SIG-M5 (cell line): ENCODE data around the gene CA10.

ENCODE experiments used
- DNase-seq: peaks from one replicate; lab custom pipeline; 2025; lab: John Stamatoyannopoulos, UW

The CA10 gene

DNA sequence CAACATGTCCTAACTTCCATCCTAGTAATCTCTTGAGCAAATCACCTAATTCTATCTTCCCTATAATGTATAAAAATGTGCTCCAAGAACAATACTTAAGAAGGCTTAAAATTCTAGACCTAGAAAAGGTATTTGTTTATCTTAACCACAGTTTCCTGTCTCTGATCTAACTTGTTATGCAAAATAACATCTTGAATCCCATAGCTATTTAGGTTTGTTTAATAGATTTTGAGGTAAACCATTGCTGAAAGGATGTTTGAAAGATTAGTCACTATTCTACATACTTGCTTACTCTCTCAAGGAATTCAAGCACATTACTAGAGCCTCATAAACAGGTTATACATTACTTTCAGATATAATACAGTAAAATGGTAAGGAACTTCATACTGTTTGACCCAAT is 13.0 kb downstream of the CA10 start:
- no peak for DNase-seq

DNA sequence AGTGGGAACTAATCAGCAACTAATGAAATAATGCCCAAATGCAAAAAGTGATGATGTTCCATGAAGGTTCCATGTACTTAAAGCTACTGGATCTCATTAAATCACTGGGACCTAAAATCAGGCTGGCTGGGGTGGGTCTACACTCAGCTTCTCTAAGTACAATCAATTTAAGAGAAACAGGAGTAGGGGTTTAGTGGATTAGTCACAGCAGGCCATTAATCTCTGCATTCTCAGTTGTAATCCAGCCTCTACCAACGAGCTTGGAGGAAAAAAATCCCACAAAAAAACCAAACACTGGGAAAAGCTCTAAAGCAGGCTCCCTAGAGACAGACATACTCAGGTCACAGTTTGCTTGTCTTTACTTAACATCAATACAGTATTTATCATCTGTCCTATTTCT is 15.0 kb downstream of the CA10 start:
- no peak for DNase-seq

DNA sequence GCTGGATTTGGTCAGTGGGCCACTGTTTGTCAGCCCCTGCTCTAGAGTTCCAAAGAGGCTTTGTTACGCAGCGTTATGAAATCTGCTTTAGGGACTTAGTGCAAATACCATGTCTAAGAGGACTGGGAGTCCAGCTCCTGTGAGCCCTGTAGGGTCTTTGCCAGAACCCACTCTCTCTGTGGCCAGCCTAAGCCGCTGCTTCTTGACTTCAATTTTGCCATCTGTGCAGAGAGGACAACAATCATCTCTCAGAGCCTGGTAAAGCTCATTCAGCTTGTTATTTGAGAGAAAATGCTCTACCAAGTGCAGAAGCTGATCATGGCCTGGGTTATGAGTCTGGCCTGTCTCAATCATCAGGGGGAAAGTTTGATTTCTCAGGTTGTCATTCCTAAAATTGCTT is 17.9 kb downstream of the CA10 start:
- DNase-seq = no peak

DNA sequence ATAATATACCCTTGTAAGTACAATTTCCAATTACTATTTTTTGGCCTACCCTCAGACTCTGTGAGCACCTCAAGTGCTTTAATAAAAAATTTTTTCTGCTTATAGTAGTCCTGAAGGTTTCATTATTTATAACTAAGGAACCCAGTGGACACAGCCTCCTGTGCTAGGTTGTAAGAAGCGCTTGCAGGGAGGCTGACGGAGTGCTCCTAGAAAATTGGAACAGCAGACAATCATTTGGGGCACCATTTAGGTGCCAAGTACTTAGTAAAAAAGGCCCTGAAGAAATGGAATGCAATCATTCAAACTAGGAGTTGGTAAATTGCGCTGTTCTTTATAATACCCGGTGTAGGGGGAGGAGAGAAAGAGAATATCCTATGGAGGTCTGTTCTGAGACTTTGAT is 19.8 kb downstream of the CA10 start:
- no peak for DNase-seq

DNA sequence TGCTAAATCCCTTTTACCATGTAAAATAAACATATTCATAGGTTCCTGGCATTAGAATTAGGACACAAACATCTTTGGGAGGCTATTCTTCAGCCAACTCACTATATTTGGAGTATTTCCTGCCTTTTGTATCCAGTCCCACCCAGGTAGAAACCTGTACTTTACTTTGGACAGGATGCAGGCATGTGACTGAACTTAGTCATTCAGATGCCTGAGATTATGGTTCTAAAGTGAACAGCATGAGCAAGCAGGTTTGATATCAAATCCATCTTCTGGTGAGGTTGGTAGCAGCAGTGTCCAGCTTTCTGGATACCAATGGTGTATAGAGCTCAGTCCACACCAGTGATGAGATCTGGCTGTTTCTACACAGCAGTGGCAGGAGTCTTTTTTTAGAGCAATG is 20.2 kb downstream of the CA10 start:
- no peak for DNase-seq

DNA sequence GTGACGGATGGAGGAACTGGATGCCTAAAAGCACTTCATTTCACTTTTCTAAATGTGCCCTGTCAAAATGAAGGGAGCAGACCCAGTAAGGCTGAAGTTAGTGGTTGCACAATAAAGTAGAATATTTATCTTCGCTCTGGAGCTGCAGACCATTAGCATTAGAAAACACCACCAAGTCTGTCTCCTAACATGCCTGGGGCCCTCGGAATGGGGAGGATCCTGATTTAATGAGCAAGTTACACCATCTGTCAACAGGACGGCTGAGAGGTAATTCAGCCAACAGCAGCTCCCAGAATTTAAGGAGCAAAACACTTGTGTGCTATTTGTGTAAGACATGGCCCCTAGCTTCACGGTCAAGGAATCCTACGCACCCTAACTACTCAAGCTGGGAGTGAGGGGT is 22.3 kb downstream of the CA10 start:
- DNase-seq = no peak

DNA sequence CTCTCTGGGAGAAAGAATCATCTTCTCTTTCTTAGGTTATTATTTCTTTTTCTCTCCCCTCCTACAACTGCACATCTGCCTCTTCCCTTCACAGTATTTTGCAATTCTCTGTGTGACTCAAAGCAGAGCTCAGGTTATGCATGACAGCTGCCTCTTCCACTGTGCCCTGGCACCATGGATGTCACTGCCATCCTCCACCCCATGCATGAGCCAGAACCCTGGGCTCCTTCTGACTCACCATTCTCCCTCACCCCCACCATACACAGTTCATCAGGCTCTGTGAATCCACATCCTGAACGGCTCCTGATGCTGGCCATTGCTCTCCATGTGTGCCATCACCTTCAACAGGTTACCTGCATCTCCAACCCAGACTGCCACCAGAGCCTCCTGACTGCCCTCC is 23.9 kb downstream of the CA10 start:
- no peak for DNase-seq

DNA sequence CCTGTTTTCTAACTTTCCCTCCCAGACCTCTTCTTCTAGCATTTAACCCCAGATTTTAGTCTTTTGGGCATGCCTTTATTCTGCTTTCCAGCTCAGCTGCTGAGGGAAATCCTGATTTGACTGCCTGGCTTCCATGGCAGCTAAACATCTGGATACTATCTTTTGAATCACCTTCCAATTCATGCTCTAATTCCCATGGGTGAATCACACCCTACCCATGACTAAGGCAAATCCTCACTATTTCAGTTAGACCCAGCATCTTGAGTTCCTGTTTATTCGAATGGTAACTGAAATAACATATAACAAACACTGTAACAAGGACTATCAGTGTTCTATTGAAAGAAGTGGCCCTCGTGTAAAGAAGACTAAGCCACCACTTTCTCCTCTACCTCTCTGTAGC is 29.8 kb downstream of the CA10 start:
- no peak for DNase-seq

DNA sequence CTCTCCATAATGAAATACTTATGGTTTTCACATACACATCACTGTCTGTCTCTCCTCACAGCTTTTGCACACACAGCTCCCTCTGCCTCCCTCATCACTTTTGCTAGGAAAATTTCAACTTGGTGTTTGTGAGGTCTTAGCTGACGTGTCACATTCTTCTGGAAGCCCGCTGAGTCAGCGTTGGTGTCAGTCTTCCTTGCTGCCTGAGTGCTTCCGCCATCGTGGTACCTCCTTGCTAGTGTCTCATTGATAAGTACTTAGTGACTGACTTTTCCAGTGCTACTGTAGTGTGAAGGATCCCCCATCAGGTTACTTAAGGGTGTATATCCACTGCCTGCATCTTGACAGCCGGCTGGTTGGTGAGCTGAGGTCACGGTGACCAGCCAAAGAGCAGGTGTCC is 33.5 kb downstream of the CA10 start:
- no peak for DNase-seq

DNA sequence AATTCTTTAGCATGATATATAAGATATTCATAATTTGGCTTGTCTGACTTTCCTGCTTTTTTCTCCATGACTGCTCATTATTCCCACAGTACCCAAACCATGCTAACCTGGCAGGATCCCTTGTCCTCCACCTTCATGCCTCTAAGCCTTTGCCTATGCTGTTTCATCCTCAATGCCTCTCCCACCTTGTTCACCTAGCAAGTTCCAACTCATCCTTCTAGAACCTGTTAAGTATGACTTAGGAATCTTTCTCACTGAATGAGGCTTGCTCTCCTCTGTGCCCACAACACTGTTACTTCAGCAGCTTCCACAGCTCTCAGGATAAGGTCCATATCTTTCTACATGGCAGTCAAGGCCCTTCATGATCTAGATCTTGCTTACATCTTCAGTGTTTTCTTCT is 34.0 kb downstream of the CA10 start:
- DNase-seq = no peak

DNA sequence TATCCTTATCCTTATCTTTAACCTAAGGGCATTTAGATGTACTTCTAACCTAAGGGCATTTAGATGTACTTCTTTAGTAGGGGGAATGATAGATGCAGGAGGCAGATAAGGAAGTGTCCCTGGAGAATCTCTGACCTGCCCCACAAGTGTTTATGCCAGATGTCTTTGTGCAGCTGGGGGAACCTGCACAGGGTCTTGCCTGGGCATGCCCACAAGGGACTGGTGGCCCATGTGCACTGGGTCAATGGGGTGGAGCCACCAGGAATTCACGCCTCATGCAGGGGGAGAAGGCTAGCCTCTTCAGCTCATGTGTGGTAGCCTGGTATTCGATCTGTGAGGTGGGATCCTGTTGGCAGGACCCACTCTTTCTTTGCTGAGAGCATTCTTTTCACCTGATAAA is 38.0 kb downstream of the CA10 start:
- no peak for DNase-seq

DNA sequence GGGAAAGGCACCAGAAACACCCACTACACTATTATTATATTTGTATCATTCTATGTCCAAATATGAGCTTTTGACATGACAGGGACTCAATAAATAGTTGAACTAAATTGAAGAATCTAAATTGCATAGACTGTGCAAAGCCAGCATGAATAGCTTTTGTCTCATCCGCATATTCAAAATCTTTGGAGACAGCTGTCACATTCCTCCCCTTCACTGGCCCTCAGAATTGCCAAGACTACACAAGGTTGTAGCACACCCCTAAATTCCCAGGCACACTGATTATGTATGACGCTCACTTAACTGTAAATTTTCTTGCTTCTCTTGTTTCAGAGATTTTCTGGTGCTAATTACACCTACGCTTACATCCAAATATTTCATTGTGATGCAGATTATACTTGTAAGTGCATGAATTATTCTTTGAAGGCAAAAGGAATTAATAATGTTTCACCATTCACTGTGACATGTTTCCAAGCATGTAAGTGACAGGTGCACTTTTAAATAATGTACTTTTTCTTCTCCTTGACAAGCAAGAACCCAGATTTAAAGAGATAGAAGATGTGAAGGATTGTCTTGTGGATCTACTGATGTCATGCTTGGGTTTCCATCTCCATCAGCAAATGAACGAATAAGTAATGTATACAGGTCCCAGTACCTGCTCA is 47.5 kb downstream of the CA10 start:
- DNase-seq = no peak

DNA sequence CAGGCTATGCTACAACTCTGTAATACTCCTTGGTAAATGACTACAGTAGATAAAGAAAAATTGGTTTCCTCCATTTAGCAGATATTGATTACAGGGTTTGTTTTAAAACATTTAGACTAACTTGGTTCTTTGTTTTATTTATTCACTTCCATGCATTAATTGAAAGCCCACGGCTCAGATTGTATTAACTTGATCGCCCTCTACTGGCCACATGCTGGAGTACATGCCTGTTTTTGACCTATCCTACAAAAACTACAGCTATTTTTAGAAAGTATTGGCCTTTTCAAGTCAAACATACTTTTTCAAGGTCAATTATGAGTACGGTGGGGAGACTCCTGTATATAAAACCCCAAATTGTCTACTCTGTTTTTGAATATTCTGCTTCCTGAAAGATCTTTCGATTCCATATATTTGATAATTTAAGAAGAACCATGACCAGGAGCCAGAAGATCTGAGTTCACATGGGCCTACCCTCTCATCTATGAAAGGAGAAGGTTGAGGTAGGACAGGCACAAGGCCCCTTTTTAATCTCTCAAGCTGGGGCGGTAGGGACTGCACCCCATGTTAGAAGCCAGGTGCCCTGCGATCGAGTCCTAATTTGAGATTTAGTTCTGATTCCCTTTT is 51.8 kb downstream of the CA10 start:
- DNase-seq = no peak

DNA sequence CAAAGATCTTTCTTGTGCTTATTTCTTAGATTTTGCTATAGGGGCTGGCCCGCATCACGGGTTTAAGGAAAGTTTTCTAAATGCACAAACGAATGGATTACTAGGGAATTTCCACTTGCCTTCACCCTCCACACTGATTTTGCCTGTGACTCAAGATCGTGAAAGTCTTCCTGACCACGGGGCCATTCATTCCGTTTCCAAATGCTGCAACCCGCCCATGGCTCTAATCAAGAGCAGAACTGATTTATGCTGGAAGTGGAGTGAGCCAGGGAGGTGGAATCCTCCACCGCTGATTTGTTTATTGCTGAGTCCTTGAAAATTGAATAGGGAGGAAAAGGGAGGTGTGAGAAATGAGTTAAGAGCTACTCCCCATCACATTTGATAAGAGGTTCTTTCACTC is 52.4 kb downstream of the CA10 start:
- DNase-seq = no peak

DNA sequence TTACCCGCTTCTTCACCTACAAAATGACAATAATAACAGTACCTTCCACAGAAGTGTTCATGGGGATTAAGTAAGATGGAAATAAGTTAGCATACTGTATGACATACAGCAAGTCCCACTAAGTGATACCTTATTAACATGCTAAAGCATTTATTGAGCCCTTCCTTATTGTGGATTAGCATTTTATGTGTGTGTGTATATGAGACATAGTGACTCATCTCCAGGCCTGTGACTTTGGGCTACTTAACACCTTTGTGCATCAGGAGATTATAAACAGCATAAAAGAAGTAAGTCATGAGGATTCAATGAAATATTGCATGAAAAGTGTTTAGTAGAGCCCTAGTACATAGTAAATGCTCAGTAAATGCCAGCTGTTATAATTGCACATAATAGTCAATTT is 52.9 kb downstream of the CA10 start:
- DNase-seq = no peak

DNA sequence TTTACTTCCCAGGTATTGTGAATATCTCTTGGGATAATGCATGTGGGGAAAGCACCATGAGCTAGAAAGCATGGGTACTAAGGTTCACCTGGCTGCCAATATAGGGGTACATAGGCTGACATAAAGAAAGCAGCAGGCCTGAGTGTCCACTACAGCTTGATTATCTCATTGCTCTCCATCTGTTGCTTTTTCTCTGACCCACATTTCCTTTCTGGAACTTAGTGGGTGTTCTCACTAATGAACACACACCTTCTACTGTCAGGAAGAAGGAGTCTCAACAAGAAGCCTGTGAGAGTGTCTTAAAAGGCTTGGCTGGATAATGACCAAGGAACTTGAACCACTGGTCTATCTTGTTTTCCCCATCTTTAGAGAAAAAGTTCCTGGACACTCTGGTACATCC is 62.5 kb downstream of the CA10 start:
- no peak for DNase-seq

DNA sequence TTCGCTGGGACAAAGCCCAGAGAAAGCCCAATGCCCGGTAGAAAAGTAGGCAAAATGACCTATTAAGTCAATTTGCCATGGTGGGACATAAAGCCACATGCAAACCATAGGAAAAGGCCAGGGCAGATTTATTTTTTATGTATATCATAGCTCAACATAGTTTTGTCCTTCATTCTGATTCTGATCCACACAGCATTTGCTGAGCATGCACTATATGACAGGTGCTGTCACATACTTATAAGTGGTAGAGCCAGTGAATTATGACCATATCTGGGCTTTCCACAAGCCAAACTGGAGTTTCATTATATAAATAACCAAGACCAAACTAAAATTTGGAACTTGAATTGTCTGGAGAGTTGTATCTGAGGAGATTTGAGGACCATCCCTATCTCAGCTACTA is 74.3 kb downstream of the CA10 start:
- no peak for DNase-seq

DNA sequence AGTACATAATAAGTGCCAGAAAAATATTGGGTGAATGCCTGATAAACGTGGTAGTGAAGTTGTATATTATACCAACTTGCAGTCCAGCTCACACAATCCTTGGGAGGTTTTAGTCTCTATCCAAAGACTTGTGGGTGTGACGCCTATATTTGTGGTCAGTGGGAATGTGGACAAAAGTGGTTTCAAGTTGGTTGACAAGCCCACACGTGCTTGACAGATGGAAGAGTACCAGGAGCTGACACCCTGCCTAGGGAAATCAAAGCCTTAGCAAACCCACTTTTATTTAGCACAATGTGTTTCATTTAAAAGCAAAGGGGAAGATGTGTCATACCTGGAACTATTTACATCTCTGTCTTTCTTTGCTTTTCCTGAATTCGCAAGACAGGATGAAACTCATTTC is 79.0 kb downstream of the CA10 start:
- DNase-seq = no peak

DNA sequence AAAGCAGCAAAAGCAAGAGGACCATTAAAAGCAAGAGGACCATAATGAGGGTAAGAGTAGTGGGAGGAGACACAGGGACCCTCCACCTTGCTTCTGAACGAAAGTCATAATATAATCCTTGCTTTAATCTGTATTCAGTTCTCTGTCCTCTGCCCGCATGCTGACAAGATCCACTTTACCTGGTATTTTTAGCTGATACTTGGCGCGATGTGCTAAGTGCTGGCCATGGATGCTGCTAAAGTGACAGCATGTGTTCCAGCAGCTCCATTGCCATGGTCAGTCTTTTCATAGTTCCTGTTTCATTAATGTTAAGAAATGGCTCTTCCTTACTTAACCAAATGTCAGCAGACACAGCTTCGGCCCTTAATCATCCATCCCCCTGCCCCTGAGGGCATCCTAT is 86.8 kb downstream of the CA10 start:
- DNase-seq = no peak

DNA sequence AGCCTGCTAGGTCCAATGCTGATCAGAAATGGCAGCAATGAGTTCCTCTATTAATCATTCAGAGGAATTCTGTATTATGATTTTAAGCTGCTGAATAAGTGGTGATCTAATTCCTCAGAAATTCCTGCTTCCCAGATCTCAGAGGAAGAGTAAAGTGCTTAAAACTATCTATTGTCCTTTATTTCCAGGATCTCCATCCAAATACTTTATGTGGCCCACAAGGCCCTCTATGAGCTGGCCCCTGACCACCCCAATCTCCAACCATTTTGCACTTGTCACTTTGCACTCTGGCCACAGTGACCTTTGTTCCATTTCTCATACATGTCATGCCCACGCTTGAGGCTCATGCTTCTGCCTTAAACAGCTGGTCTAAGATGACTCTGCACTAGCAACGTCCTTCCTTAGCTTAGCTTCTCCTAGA is 93.7 kb downstream of the CA10 start:
- DNase-seq = no peak

DNA sequence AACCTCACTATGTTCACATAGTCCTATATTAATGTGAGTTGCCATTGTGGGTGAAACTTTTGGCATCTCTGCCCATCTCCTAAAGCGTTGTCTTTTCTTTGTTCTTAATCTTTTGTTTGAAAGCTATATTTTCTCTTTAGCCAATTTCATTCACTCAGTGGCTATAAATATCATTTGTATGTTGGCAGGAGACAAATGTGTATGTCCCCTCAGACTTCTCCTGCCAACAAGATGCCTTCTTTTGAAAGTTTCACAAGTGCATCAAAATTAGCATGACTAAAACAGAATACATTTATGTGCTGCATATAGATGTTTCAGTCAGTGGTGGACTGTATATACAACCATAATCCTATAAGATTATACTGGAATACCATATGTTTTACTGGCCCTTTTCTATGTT is 109.0 kb downstream of the CA10 start:
- DNase-seq = no peak

DNA sequence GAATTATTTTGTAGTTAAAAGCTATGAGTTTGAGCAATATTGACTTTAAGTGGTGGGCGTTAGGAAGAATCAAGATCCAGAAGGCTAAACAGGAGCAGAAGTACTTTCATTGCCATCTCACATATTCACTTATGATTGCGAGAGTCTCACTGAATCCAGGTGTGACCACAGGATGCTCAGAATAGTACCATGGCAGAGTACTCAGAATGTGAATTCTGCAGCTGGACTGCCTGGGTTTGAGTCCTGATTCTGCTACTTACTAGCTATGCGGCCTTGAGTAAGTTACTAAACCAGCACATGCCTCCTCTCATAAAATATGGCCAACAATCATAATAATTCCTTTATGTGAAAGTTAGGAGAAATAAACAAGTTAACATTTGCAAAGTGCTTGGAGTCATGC is 109.5 kb downstream of the CA10 start:
- DNase-seq = no peak

DNA sequence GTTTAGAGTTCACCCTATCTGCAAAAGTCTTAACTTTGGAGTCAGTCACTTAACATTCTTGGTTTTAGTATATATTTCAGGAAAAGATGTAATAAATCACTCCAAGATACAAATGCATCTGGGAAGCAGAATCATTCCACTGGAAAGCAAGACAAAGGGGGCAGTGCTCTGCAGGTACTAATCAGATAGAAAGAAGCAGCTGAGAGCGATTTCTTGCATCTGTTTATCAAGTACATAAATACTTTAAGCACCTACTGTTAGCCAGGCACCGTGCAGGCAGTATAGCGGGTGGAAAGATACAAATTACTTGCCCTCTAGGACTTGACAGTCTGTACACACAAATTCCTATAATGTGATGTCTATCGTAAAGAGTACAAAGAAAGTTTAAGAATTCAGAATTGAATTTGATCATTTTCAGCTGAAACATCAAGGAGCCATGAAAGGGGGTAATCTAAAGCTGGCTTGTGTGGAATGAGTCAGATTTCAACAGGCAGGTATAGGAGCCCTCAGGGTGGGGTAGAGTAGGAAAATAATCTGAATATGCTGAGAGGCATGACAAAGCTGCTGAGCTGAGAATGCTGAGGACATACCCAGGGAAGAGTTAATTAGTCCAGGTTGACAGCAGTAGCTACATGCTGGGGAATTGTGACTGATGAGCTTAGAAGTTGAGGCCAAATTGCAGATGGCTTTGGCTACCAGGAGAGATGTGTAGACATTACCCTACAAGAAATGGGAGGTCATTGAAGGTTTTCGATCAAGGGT is 110.2 kb downstream of the CA10 start:
- no peak for DNase-seq

DNA sequence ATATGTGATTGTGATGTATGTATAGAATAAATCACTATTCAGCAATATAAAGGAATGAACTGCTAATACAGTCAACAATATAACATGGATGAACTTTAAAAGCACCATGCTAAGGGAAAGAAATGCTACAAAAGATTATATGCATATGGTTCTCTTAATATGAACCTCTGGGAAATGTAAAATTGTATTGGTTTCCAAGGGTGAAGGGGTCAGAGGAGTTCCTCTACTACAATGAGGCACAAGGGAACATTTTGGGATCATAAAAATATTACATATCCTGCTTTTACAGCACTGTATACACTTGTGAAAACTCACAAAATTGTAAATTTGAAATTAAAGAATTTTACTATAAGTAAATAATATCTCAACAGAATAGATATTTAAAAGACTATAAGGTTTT is 111.4 kb downstream of the CA10 start:
- DNase-seq = no peak
